ENCODE measurements around the gene DPY19L3.
"Not testable (repeated sequence)": the region's sequence is repeated elsewhere in the genome, so short reads cannot be mapped to it uniquely, and the experiment has no call there.

The DPY19L3 gene

GRCh38 chr19:32448026-32448425 lies 42.5 kb downstream of the DPY19L3 start:
- DNase-seq = no peak

GRCh38 chr19:32450217-32450616 lies 44.6 kb downstream of the DPY19L3 start:
- no peak for DNase-seq

- no peak for DNase-seq
Measured at GRCh38 chr19:32453736-32454135, 48.2 kb downstream of the DPY19L3 start.

GRCh38 chr19:32456406-32456805 lies 50.8 kb downstream of the DPY19L3 start:
- DNase-seq = no peak

- DNase-seq = no peak
Measured at GRCh38 chr19:32457571-32458158, 52.1 kb downstream of the DPY19L3 start.

GRCh38 chr19:32458500-32459123 lies 53.0 kb downstream of the DPY19L3 start:
- DNase-seq = no peak

- DNase-seq = no peak
Measured at GRCh38 chr19:32459204-32459865, 53.8 kb downstream of the DPY19L3 start.

GRCh38 chr19:32460476-32460875 lies 54.9 kb downstream of the DPY19L3 start:
- no peak for DNase-seq

GRCh38 chr19:32464279-32464678 lies 58.7 kb downstream of the DPY19L3 start:
- no peak for DNase-seq

- no peak for DNase-seq
Measured at GRCh38 chr19:32465176-32465575, 59.6 kb downstream of the DPY19L3 start.

GRCh38 chr19:32469795-32470194 lies 64.2 kb downstream of the DPY19L3 start:
- DNase-seq = no peak

GRCh38 chr19:32471095-32471494 lies 65.5 kb downstream of the DPY19L3 start:
- no peak for DNase-seq

GRCh38 chr19:32471811-32472210 lies 66.2 kb downstream of the DPY19L3 start:
- DNase-seq = no peak

GRCh38 chr19:32475141-32476031 lies 69.8 kb downstream of the DPY19L3 start:
- DNase-seq = no peak

GRCh38 chr19:32476032-32476350 lies 70.4 kb downstream of the DPY19L3 start:
- no peak for DNase-seq

GRCh38 chr19:32480321-32480720 lies 74.8 kb downstream of the DPY19L3 start:
- DNase-seq = no peak

GRCh38 chr19:32483574-32483973 lies 78.0 kb downstream of the DPY19L3 start:
- DNase-seq = no peak

GRCh38 chr19:32489971-32490370 lies 84.4 kb downstream of the DPY19L3 start:
- no peak for DNase-seq

- DNase-seq = no peak
Measured at GRCh38 chr19:32497391-32497790, 91.8 kb downstream of the DPY19L3 start.

GRCh38 chr19:32498648-32499200 lies 93.2 kb downstream of the DPY19L3 start:
- DNase-seq = no peak

- DNase-seq = not testable (repeated sequence)
Measured at GRCh38 chr19:32512498-32512897, 106.9 kb downstream of the DPY19L3 start.

GRCh38 chr19:32519023-32519422 lies 113.5 kb downstream of the DPY19L3 start:
- DNase-seq = no peak

- no peak for DNase-seq
Measured at GRCh38 chr19:32522967-32523366, 117.4 kb downstream of the DPY19L3 start.

All from effector CD4-positive, alpha-beta T cell (primary cell).